A549 (cell line): Measurements from ENCODE around the gene FRMD4A. TPM values are rescaled to one million over a fixed set of nuclear protein-coding genes. Genes with fewer than 3 reads are reported as not detected.

Experiments used
- ATAC-seq, 2 experiments: fragments of 200-7000 bp in 1 of 2; fragments of >200 bp in 1 of 2; cut with Nextera tagmentation in 1 of 2; cut with Tn5 transposase in 1 of 2; 3 replicates each; pipeline versions ENCODE4 v1.8.0 to v1.9.1; 2018 to 2020; ENCODE audit warnings: mild to moderate bottlenecking in 1 of 2, moderate library complexity in 1 of 2
- CTCF ChIA-PET: fragments of 300-600 bp; sonication (Branson Sonifier 250); formaldehyde crosslinking; extraction: SDS; loops from one replicate; lab custom pipeline; 2021; ENCODE audit warnings: antibody characterized with exemption, inconsistent platforms; lab: Yijun Ruan, JAX
- POLR2A ChIA-PET: fragments of 350-600 bp; formaldehyde crosslinking; extraction: SDS; loops from one replicate; lab custom pipeline; 2021; ENCODE audit warnings: antibody characterized with exemption, inconsistent platforms; lab: Yijun Ruan, JAX
- DNase-seq, 2 experiments: peaks; one replicate each; pipeline versions ENCODE4 v3.0.0 to v3.0.0-alpha.2; 2011 to 2016; ENCODE audit warnings: low read depth in 1 of 2, low spot score in 1 of 2
- FAIRE-seq: peaks from 2 replicates; lab custom pipeline; 2011; peaks lifted over from hg19 to GRCh38; lab: Jason Lieb, UNC
- H3K27ac ChIP-seq, 2 experiments: fragments of >200 bp; sonication (Bioruptor Twin); formaldehyde crosslinking; 3 replicates each; pipeline ENCODE4 v1.5.1; 2016 to 2017
- H3K4me1 ChIP-seq: fragments of >200 bp; sonication (Bioruptor Twin); formaldehyde crosslinking; 3 replicates; pipeline ENCODE4 v1.6.1; 2016
- H3K4me2 ChIP-seq: fragments of >200 bp; sonication (Bioruptor Twin); formaldehyde crosslinking; 3 replicates; pipeline ENCODE4 v1.6.1; 2016
- H3K4me3 ChIP-seq: fragments of >200 bp; sonication (Bioruptor Twin); formaldehyde crosslinking; 3 replicates; pipeline ENCODE4 v1.5.1; 2016
- H3K9me3 ChIP-seq: fragments of >200 bp; sonication (Bioruptor Twin); formaldehyde crosslinking; 3 replicates; pipeline ENCODE4 v1.6.1; 2016
- CHD2 ChIP-seq: fragments of 150-350 bp; IDR thresholded peaks from 2 replicates; pipeline ENCODE4 v1.6.1; 2014; ENCODE audit warnings: low read length; ENCODE audit not compliant: partially characterized antibody
- CTCF ChIP-seq: fragments of >200 bp; sonication (Bioruptor Twin); formaldehyde crosslinking; IDR thresholded peaks from 3 replicates; pipeline ENCODE4 v1.5.1; 2016
- EHF ChIP-seq: fragments of 250-450 bp; sonication (Bioruptor Pico); IDR thresholded peaks from 2 replicates; pipeline ENCODE4 v1.5.0; 2020; ENCODE audit warnings: mild to moderate bottlenecking
- ESRRA ChIP-seq: fragments of 150-350 bp; IDR thresholded peaks from 2 replicates; pipeline ENCODE4 v1.6.1; 2014; ENCODE audit warnings: mild to moderate bottlenecking, low read length, borderline replicate concordance
- FOSB ChIP-seq: fragments of 250-450 bp; sonication (Bioruptor Pico); IDR thresholded peaks from 2 replicates; pipeline ENCODE4 v1.5.0; 2020; ENCODE audit warnings: mild to moderate bottlenecking, moderate library complexity
- FOSL2 ChIP-seq, 2 experiments: fragments of 450-650 bp in 1 of 2; fragments of >200 bp in 1 of 2; sonication (Bioruptor Twin) in 1 of 2; formaldehyde crosslinking; IDR thresholded peaks; 2 replicates each; pipeline versions ENCODE4 v1.5.0 to v1.6.1; 2016 to 2020; ENCODE audit warnings: mild to moderate bottlenecking in 1 of 2, moderate library complexity in 1 of 2
- HDAC2 ChIP-seq: fragments of 200-600 bp; sonication (generic); IDR thresholded peaks from 2 replicates; pipeline ENCODE4 v1.6.1; 2016
- HES2 ChIP-seq: fragments of >200 bp; sonication (Bioruptor Twin); formaldehyde crosslinking; IDR thresholded peaks from 2 replicates; pipeline ENCODE4 v1.6.1; 2016
- HOXB5 ChIP-seq: fragments of 250-450 bp; sonication (Bioruptor Pico); IDR thresholded peaks from 2 replicates; pipeline ENCODE4 v1.5.0; 2020; ENCODE audit warnings: mild to moderate bottlenecking, moderate library complexity
- MAFK ChIP-seq: fragments of 450-650 bp; IDR thresholded peaks from 2 replicates; pipeline ENCODE4 v1.6.1; 2014; ENCODE audit not compliant: partially characterized antibody
- MYC ChIP-seq: IDR thresholded peaks from 2 replicates; pipeline ENCODE4 v1.6.1; 2012; ENCODE audit warnings: mild to moderate bottlenecking, inconsistent platforms, low read length, improper control_type of control experiment, borderline replicate concordance
- NFE2L2 ChIP-seq: fragments of 150-350 bp; conservative IDR thresholded peaks from 2 replicates; pipeline ENCODE4 v1.6.1; 2014; ENCODE audit warnings: low read length
- NPAS2 ChIP-seq: fragments of 250-450 bp; sonication (Bioruptor Pico); IDR thresholded peaks from 2 replicates; pipeline ENCODE4 v1.8.0; 2022; ENCODE audit warnings: mild to moderate bottlenecking, moderate library complexity, borderline replicate concordance
- NR3C1 ChIP-seq: fragments of >200 bp; sonication (Bioruptor Twin); formaldehyde crosslinking; IDR thresholded peaks from 3 replicates; pipeline ENCODE4 v1.6.1; 2017
- POLR2AphosphoS2 ChIP-seq: conservative IDR thresholded peaks from 2 replicates; pipeline ENCODE4 v1.6.1; 2012; ENCODE audit warnings: low read length, improper control_type of control experiment, inconsistent platforms
- RAD21 ChIP-seq, 2 experiments: fragments of >200 bp in 1 of 2; sonication (Bioruptor Twin) in 1 of 2; formaldehyde crosslinking in 1 of 2; IDR thresholded peaks in 1 of 2; conservative IDR thresholded peaks in 1 of 2; 2 replicates in 1 of 2; 3 replicates in 1 of 2; pipeline ENCODE4 v1.6.1; 2012 to 2018; ENCODE audit warnings: inconsistent platforms in 1 of 2
- RCOR1 ChIP-seq: fragments of 150-350 bp; IDR thresholded peaks from 2 replicates; pipeline ENCODE4 v1.6.1; 2014; ENCODE audit warnings: antibody characterized with exemption, low read length, low read depth
- REST ChIP-seq: fragments of 200-600 bp; sonication (generic); IDR thresholded peaks from 2 replicates; pipeline ENCODE4 v1.6.1; 2016; ENCODE audit warnings: antibody characterized with exemption, mild to moderate bottlenecking, moderate library complexity
- RFX5 ChIP-seq: fragments of 450-650 bp; IDR thresholded peaks from 2 replicates; pipeline ENCODE4 v1.7.1; 2014; ENCODE audit warnings: antibody characterized with exemption, mild to moderate bottlenecking, moderate library complexity
- RNF2 ChIP-seq: fragments of 200-600 bp; sonication (generic); IDR thresholded peaks from 2 replicates; pipeline ENCODE4 v1.6.1; 2016; ENCODE audit warnings: low read depth, mild to moderate bottlenecking, antibody characterized with exemption, moderate library complexity, borderline replicate concordance
- SMC3 ChIP-seq: fragments of >200 bp; sonication (Bioruptor Twin); formaldehyde crosslinking; IDR thresholded peaks from 3 replicates; pipeline ENCODE4 v1.6.1; 2018; ENCODE audit warnings: inconsistent platforms
- TFCP2L1 ChIP-seq: fragments of 250-450 bp; sonication (Bioruptor Pico); IDR thresholded peaks from 2 replicates; pipeline ENCODE4 v1.5.0; 2021; ENCODE audit warnings: mild to moderate bottlenecking
- ZSCAN20 ChIP-seq: fragments of 250-450 bp; sonication (Bioruptor Pico); IDR thresholded peaks from 2 replicates; pipeline ENCODE4 v1.8.0; 2022; ENCODE audit warnings: mild to moderate bottlenecking, moderate library complexity
- WGBS: methylation state at CpG from one replicate; pipeline ENCODE4 v1.1.6; 2017; ENCODE audit errors: missing lambda C conversion rate; 5-methylcytosine and 5-hydroxymethylcytosine counted together
- polyA plus RNA-seq, 4 experiments: library from polyadenylated mRNA; depleted of rRNA in 3 of 4; stranded (reverse); fragments of >200 nt; fragmentation: RNase III in 1 of 4; extraction: RNeasy Plus Mini Kit Qiagen cat#74134 plus additional on column Dnase treatment in 1 of 4; gene quantifications; 2 replicates in 3 of 4; 3 replicates in 1 of 4; pipeline ENCODE4 v1.2.3, GENCODE V29; 2011 to 2017

FRMD4A gene
- polyA plus RNA-seq, 2 of the 4 experiments (the other 2 are of a cell fraction): 2.5 to 4.7 TPM

- TF ChIP-seq ZSCAN20 (CRISPR knock-in tag) (no peak), REST (no peak), EHF (CRISPR knock-in tag) (no peak), RFX5 (no peak), HDAC2 (no peak)
Measured at GRCh38 chr10:13862546-13863233, 468.0 kb downstream of the FRMD4A start (continued).

- ChIA-PET POLR2A (no interaction called here), CTCF (interaction anchor here (1.1 to 1.2 kb wide), 2 partner anchors 14 to 233 kb away, joined by 3 to 4 read pairs; no protein-coding TSS in a partner anchor)
- H3K9me3 ChIP-seq: no peaks in the 10 kb centered on the region
- TF ChIP-seq HOXB5 (CRISPR knock-in tag) (no peak), NFE2L2 (no peak), HES2 (no peak), MAFK (no peak), CHD2 (no peak), FOSL2 (IDR thresholded peaks at IDR 0.05) (no peak), FOSL2 (CRISPR knock-in tag; IDR thresholded peaks at IDR 0.05) (no peak), FOSB (CRISPR knock-in tag) (no peak), RAD21 (conservative IDR thresholded peaks at IDR 0.05 in 1 of 2, IDR thresholded peaks at IDR 0.05 in 1 of 2) (no peak), RCOR1 (no peak), EHF (CRISPR knock-in tag) (no peak), SMC3 (no peak), ESRRA (no peak), RNF2 (no peak), NR3C1 (no peak), POLR2AphosphoS2 (no peak), NPAS2 (CRISPR knock-in tag) (no peak), MYC (no peak), CTCF (no peak), TFCP2L1 (CRISPR knock-in tag) (no peak)
- FAIRE-seq (no peak), DNase-seq (no peak), ATAC-seq (no peak)
- peaks cover 6% of the 10 kb centered on the region for H3K4me1 ChIP-seq
- H3K4me3 ChIP-seq: no peak overlapping the region
- H3K27ac ChIP-seq: no peak overlapping the region
- 84% methylated on average over 14 of the region's 14 CpGs for WGBS
- H3K4me2 ChIP-seq: no peak overlapping the region
Measured at GRCh38 chr10:13860886-13861285, 469.8 kb downstream of the FRMD4A start.
